ENCODE measurements around the gene TNIP1. TPM values are rescaled to one million over a fixed set of nuclear protein-coding genes. Genes with fewer than 3 reads are reported as not detected.

The TNIP1 gene, protein sequence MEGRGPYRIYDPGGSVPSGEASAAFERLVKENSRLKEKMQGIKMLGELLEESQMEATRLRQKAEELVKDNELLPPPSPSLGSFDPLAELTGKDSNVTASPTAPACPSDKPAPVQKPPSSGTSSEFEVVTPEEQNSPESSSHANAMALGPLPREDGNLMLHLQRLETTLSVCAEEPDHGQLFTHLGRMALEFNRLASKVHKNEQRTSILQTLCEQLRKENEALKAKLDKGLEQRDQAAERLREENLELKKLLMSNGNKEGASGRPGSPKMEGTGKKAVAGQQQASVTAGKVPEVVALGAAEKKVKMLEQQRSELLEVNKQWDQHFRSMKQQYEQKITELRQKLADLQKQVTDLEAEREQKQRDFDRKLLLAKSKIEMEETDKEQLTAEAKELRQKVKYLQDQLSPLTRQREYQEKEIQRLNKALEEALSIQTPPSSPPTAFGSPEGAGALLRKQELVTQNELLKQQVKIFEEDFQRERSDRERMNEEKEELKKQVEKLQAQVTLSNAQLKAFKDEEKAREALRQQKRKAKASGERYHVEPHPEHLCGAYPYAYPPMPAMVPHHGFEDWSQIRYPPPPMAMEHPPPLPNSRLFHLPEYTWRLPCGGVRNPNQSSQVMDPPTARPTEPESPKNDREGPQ
- polyA plus RNA-seq (2012; ENCODE audit: low read depth, missing spikeins), result 253 TPM

DNA sequence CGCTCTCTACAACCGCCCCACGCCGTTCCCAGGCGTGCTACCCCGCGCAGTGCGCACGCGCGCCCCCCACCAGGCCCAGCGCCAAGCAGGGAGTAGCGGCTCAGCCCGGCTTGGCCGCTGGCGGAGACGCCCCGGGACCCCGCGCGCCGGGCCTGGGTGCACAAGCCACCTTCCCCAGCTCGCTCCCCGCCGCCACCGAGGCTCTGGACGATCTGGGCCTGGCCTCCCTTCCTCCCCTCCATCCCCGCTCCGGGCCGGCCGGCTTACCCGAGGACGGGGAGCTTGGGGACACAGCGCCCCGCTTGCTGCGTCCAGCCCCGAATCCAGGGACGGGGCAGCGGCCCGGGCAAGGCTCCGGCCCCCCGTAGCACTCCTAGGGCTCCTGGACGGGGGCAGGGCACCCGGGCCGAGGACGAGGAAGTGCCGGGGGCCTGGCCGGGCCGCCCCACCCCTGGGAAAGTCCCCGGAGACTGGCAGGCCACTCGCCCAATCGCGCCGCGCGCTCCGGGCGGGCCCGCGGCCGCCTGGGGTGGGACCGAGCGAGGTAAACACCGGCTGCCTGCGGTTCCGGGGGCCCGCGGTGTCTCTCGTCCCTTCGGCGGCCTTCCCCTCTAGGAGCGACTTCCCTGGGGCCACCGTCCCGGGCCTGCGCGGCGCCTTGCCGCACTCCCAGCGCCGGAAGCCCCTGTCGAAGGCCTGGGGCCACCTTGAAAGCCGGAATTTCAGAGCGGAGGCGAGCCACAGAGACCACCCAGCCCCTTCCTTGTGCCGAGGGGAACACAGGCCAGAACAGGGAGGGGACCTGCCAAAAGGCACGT, at the start of gene TNIP1:
TNIP1 (minus strand) TSS at position 422 of the 818 bp plus-strand sequence. CDS start 15,939 bp downstream, outside the sequence.
- peak; percentile 93 for FAIRE-seq
- TF ChIP-seq SPI1 (IDR thresholded peaks at IDR 0.05; ENCODE audit: low read depth, low read length) (peak; percentile 62), POLR2A (IDR thresholded peaks at IDR 0.05; ENCODE audit: low read depth, low read length) (no peak; the same call in 1 of the 2 replicates), POLR2AphosphoS5 (IDR thresholded peaks at IDR 0.05; ENCODE audit: low read depth, low read length) (peak; percentile 52)
- peak; percentile 93 for DNase-seq (ENCODE audit: insufficient read length, low spot score)

- DNase-seq (ENCODE audit: insufficient read length, low spot score), result no peak
- no peak for FAIRE-seq
- TF ChIP-seq SPI1 (IDR thresholded peaks at IDR 0.05; ENCODE audit: low read depth, low read length) (no peak), POLR2AphosphoS5 (IDR thresholded peaks at IDR 0.05; ENCODE audit: low read depth, low read length) (0 out of 2 replicates have a peak, but pooled peaks have one; percentile 21)
Measured at GRCh38 chr5:151130235-151130921, 49.5 kb upstream of the TNIP1 start.

- FAIRE-seq (no peak), DNase-seq (ENCODE audit: insufficient read length, low spot score) (no peak)
- TF ChIP-seq POLR2AphosphoS5 (IDR thresholded peaks at IDR 0.05; ENCODE audit: low read depth, low read length), result no peak
- TF ChIP-seq POU2F2 (IDR thresholded peaks at IDR 0.05; ENCODE audit: low read depth, low read length), result peak; percentile 68; the same call in 1 of the 2 replicates
- no peak for TF ChIP-seq TAF1 (IDR thresholded peaks at IDR 0.05; ENCODE audit: low read depth, low read length)
- no peak for TF ChIP-seq SPI1 (IDR thresholded peaks at IDR 0.05; ENCODE audit: low read depth, low read length)
Measured at GRCh38 chr5:151128817-151129216, 48.0 kb upstream of the TNIP1 start.

DNA sequence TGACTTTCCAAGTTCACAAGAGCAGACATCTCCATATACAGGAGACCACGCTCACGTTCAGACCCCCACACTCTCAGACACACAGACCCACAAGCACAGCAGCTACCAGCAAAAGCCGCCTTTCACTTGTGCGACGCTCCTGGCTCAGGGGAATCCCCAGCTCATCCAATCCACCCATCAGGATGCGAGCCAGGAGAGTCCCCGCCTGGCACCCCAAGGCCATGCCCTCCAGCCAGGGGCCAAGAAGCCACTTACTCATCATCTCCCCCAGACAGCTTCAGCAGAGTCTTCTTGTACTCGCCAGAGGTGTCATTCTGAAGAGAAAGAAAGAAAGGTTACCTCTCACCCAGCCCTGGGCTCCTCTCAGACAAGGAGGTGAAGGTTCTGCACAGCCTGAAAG, 47.1 kb upstream of the TNIP1 start:
- TF ChIP-seq TAF1 (IDR thresholded peaks at IDR 0.05; ENCODE audit: low read depth, low read length) (no peak), POLR2A (IDR thresholded peaks at IDR 0.05; ENCODE audit: low read depth, low read length) (no peak), POLR2AphosphoS5 (IDR thresholded peaks at IDR 0.05; ENCODE audit: low read depth, low read length) (no peak), PAX5 (IDR thresholded peaks at IDR 0.05; ENCODE audit: insufficient read depth, low read length, severe bottlenecking) (no peak), POU2F2 (IDR thresholded peaks at IDR 0.05; ENCODE audit: low read depth, low read length) (no peak), SPI1 (IDR thresholded peaks at IDR 0.05; ENCODE audit: low read depth, low read length) (no peak)
- FAIRE-seq, result no peak
- no peak for DNase-seq (ENCODE audit: insufficient read length, low spot score)

DNA sequence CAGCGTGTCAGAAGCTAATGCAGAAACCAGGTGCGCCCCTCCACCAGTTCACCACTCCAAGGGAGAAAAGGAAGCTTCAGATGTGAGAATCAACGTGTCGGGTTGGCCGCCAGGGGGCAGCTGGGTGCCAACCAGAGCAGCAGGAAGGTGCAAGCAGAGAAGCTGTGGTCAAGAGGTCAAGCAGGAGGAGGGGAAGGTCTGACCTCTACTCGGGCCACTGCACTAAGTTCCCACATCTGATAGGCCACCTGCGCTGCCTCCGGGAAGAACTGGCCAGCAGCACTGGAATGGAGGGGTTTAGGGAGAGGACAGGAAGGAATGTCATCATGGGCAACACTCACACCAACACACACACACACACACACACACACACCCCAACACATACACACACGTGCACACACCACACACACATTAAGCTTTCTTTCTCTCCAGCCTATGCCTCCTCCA, 45.4 kb upstream of the TNIP1 start:
- TF ChIP-seq SPI1 (IDR thresholded peaks at IDR 0.05; ENCODE audit: low read depth, low read length), result 0 out of 2 replicates have a peak, but pooled peaks have one; percentile 7
- TF ChIP-seq POLR2AphosphoS5 (IDR thresholded peaks at IDR 0.05; ENCODE audit: low read depth, low read length), result peak; percentile 46
- TF ChIP-seq TAF1 (IDR thresholded peaks at IDR 0.05; ENCODE audit: low read depth, low read length), result no peak
- FAIRE-seq (peak; percentile 93), DNase-seq (ENCODE audit: insufficient read length, low spot score) (peak; percentile 39)

DNA sequence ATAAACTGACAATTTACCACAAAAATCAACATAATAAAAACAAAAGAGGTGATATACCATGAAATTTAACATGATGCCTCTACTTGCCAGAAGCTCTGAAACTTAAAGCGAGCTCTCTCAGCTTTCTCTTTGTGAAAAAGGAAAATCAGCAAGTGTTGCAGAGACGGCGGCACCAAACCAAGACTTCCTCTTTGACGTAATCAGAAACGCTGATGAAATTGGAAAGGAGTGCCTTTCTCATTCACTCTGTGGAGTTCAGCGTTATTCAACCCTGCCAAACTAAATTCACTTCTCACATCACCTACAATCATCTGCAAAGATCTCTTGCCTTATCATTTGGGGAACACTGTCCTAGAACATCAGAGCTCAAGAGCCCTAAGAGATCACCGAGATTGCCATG, 44.6 kb upstream of the TNIP1 start:
- DNase-seq (ENCODE audit: insufficient read length, low spot score) (no peak), FAIRE-seq (peak; percentile 64)
- TF ChIP-seq PAX5 (IDR thresholded peaks at IDR 0.05; ENCODE audit: insufficient read depth, low read length, severe bottlenecking), result no peak
- TF ChIP-seq SPI1 (IDR thresholded peaks at IDR 0.05; ENCODE audit: low read depth, low read length), result peak; percentile 83
- TF ChIP-seq POU2F2 (IDR thresholded peaks at IDR 0.05; ENCODE audit: low read depth, low read length), result no peak

GRCh38 chr5:151123897-151124751, 43.3 kb upstream of the TNIP1 start:
- peak; percentile 39 for TF ChIP-seq PAX5 (IDR thresholded peaks at IDR 0.05; ENCODE audit: insufficient read depth, low read length, severe bottlenecking)
- 0 out of 2 replicates have a peak, but pooled peaks have one; percentile 9 for TF ChIP-seq POLR2A (IDR thresholded peaks at IDR 0.05; ENCODE audit: low read depth, low read length)
- peak; percentile 59; the same call in 1 of the 2 replicates for TF ChIP-seq POU2F2 (IDR thresholded peaks at IDR 0.05; ENCODE audit: low read depth, low read length)
- peak; percentile 25; the same call in 1 of the 2 replicates for TF ChIP-seq POLR2AphosphoS5 (IDR thresholded peaks at IDR 0.05; ENCODE audit: low read depth, low read length)
- 0 out of 2 replicates have a peak, but pooled peaks have one; percentile 32 for TF ChIP-seq TAF1 (IDR thresholded peaks at IDR 0.05; ENCODE audit: low read depth, low read length)
- TF ChIP-seq SPI1 (IDR thresholded peaks at IDR 0.05; ENCODE audit: low read depth, low read length), result peak; percentile 58
- DNase-seq (ENCODE audit: insufficient read length, low spot score) (peak; percentile 48), FAIRE-seq (peak; percentile 77)

DNA sequence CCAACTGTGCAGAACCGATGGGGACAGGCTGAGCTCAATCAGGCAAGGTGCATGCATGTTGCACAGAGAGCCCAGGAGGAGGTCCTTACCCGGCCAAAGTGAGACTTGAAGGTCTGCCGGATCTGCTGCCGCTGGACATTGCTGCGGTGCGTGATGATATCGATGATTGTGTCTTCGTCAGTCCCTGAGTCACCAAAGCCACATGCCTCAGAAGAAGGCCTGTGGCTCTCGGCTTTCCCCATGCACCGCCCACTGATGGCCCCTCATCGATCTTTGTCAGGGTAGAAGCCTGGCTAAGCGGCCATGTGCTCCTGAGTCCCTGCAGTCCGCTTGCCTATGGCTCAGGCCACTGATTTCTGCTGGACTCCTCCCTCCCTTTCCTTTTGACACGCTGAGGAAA, 42.0 kb upstream of the TNIP1 start:
- DNase-seq (ENCODE audit: insufficient read length, low spot score), result no peak
- FAIRE-seq, result no peak
- TF ChIP-seq SPI1 (IDR thresholded peaks at IDR 0.05; ENCODE audit: low read depth, low read length), result no peak
- no peak for TF ChIP-seq POU2F2 (IDR thresholded peaks at IDR 0.05; ENCODE audit: low read depth, low read length)
- no peak for TF ChIP-seq TAF1 (IDR thresholded peaks at IDR 0.05; ENCODE audit: low read depth, low read length)
- no peak for TF ChIP-seq PAX5 (IDR thresholded peaks at IDR 0.05; ENCODE audit: insufficient read depth, low read length, severe bottlenecking)
- TF ChIP-seq POLR2AphosphoS5 (IDR thresholded peaks at IDR 0.05; ENCODE audit: low read depth, low read length), result no peak
- no peak for TF ChIP-seq POLR2A (IDR thresholded peaks at IDR 0.05; ENCODE audit: low read depth, low read length)

Data from GM12891 (cell line).